H1 (cell line): ENCODE data around the gene UVSSA. TPM values are rescaled to one million over a fixed set of nuclear protein-coding genes. Genes with fewer than 3 reads are reported as not detected.

Experiments used
- CTCF ChIA-PET: fragments of 300-600 bp; sonication (Branson Sonifier 250); formaldehyde crosslinking; loops from one replicate; lab custom pipeline; 2021; ENCODE audit not compliant: partially characterized antibody; lab: Charles Lee
- POLR2A ChIA-PET: fragments of 300-600 bp; sonication (Branson Sonifier 250); formaldehyde crosslinking; loops from one replicate; lab custom pipeline; 2021; ENCODE audit warnings: inconsistent platforms; ENCODE audit not compliant: partially characterized antibody; lab: Charles Lee
- DNase-seq, 2 experiments: peaks; one replicate each; pipeline versions ENCODE4 v3.0.0 to v3.0.0-alpha.2; 2010 to 2022; ENCODE audit warnings: low spot score in 2 of 2, low read depth in 1 of 2, mixed read lengths in 1 of 2
- FAIRE-seq: peaks from 2 replicates; lab custom pipeline; 2011; peaks lifted over from hg19 to GRCh38; lab: Jason Lieb, UNC
- H2AFZ ChIP-seq: 2 replicates; pipeline ENCODE4 v1.8.1; 2012; ENCODE audit warnings: low read length, inconsistent platforms
- H2AK5ac ChIP-seq: 2 replicates; pipeline ENCODE4 v1.6.1; 2013; ENCODE audit warnings: low read depth, low read length
- H2BK120ac ChIP-seq: replicated peaks from 2 replicates; pipeline ENCODE3; 2013; ENCODE audit warnings: low read depth, low read length, inconsistent platforms
- H2BK12ac ChIP-seq: 2 replicates; pipeline ENCODE4 v1.6.1; 2013; ENCODE audit warnings: low read depth, low read length
- H2BK15ac ChIP-seq: 2 replicates; pipeline ENCODE4 v1.6.1; 2013; ENCODE audit warnings: low read length
- H2BK20ac ChIP-seq: 2 replicates; pipeline ENCODE4 v1.6.1; 2013; ENCODE audit warnings: low read length
- H2BK5ac ChIP-seq: 2 replicates; pipeline ENCODE4 v1.6.1; 2013; ENCODE audit warnings: low read depth, low read length
- H3K14ac ChIP-seq: 2 replicates; pipeline ENCODE4 v1.6.1; 2013; ENCODE audit warnings: inconsistent platforms; ENCODE audit not compliant: insufficient read length
- H3K18ac ChIP-seq: 2 replicates; pipeline ENCODE4 v1.6.1; 2013; ENCODE audit warnings: low read length; ENCODE audit errors: extremely low read depth
- H3K23ac ChIP-seq: 2 replicates; pipeline ENCODE4 v1.6.1; 2013; ENCODE audit warnings: inconsistent platforms; ENCODE audit not compliant: insufficient read length
- H3K23me2 ChIP-seq: 2 replicates; pipeline ENCODE4 v1.6.1; 2013; ENCODE audit warnings: low read depth, low read length
- H3K27ac ChIP-seq: 2 replicates; pipeline ENCODE4 v1.6.1; 2011; ENCODE audit warnings: low read depth, low read length, inconsistent platforms
- H3K27me3 ChIP-seq, 4 experiments: replicated peaks in 1 of 4; 1 replicate in 1 of 4; 2 replicates in 3 of 4; pipeline versions ENCODE4 v1.6.1 to v1.8.1; 2011 to 2013; ENCODE audit warnings: low read length in 3 of 4, mild to moderate bottlenecking in 3 of 4, inconsistent platforms in 2 of 4, mixed read lengths in 2 of 4, moderate library complexity in 1 of 4; ENCODE audit not compliant: control insufficient read depth in 3 of 4, insufficient read depth in 3 of 4; ENCODE audit errors: extremely low read depth in 1 of 4
- H3K36me3 ChIP-seq, 4 experiments: 2 replicates each; pipeline versions ENCODE4 v1.6.1 to v1.8.1; 2011 to 2013; ENCODE audit warnings: mild to moderate bottlenecking in 4 of 4, low read length in 3 of 4, moderate library complexity in 2 of 4, control low read depth in 1 of 4, inconsistent platforms in 1 of 4; ENCODE audit not compliant: insufficient read depth in 4 of 4, control insufficient read depth in 2 of 4
- H3K4ac ChIP-seq: replicated peaks from 2 replicates; pipeline ENCODE3; 2013; ENCODE audit warnings: low read length, low read depth, mixed read lengths, inconsistent platforms; ENCODE audit not compliant: insufficient read length
- H3K4me1 ChIP-seq, 4 experiments: replicated peaks in 1 of 4; 1 replicate in 1 of 4; 2 replicates in 3 of 4; pipeline versions ENCODE4 v1.6.1 to v1.8.1; 2011 to 2013; ENCODE audit warnings: low read length in 3 of 4, inconsistent platforms in 2 of 4, mixed read lengths in 1 of 4; ENCODE audit not compliant: insufficient read depth in 4 of 4, control insufficient read depth in 3 of 4
- H3K4me2 ChIP-seq, 2 experiments: 2 replicates each; pipeline versions ENCODE4 v1.6.1 to v1.8.1; 2011 to 2013; ENCODE audit warnings: low read depth in 2 of 2, low read length in 2 of 2, control low read depth in 1 of 2, inconsistent platforms in 1 of 2, mild to moderate bottlenecking in 1 of 2; ENCODE audit not compliant: insufficient read depth in 1 of 2
- H3K4me3 ChIP-seq, 4 experiments: fragments of 200-600, 300-600 bp in 1 of 4; sonication (generic), shearing (Covaris generic), sonication (Bioruptor Twin) in 1 of 4; 2 replicates each; pipeline versions ENCODE4 v1.5.1 to v1.8.1; 2011 to 2016; ENCODE audit warnings: low read length in 4 of 4, low read depth in 3 of 4, control low read depth in 2 of 4, inconsistent platforms in 2 of 4, mild to moderate bottlenecking in 2 of 4, mixed read lengths in 1 of 4, moderate library complexity in 1 of 4; ENCODE audit not compliant: insufficient read depth in 2 of 4; ENCODE audit errors: extremely low read depth in 1 of 4
- H3K56ac ChIP-seq: replicated peaks from 2 replicates; pipeline ENCODE3; 2013; ENCODE audit warnings: low read depth, mild to moderate bottlenecking, mixed read lengths, low read length, inconsistent platforms; ENCODE audit not compliant: insufficient read length
- H3K79me1 ChIP-seq: 2 replicates; pipeline ENCODE4 v1.6.1; 2013; ENCODE audit warnings: low read depth, low read length, control low read depth
- H3K79me2 ChIP-seq, 2 experiments: 2 replicates each; pipeline versions ENCODE4 v1.6.1 to v1.8.1; 2012 to 2013; ENCODE audit warnings: low read length in 2 of 2, mild to moderate bottlenecking in 2 of 2, inconsistent platforms in 1 of 2; ENCODE audit not compliant: insufficient read depth in 2 of 2, control insufficient read depth in 1 of 2
- H3K9ac ChIP-seq, 4 experiments: replicated peaks in 1 of 4; 1 replicate in 1 of 4; 2 replicates in 3 of 4; pipeline versions ENCODE4 v1.6.1 to v1.8.1; 2011 to 2013; ENCODE audit warnings: low read depth in 3 of 4, low read length in 3 of 4, control low read depth in 2 of 4, mild to moderate bottlenecking in 2 of 4, moderate library complexity in 2 of 4, inconsistent platforms in 1 of 4; ENCODE audit errors: extremely low read depth in 1 of 4
- H3K9me3 ChIP-seq, 2 experiments: 2 replicates each; pipeline versions ENCODE4 v1.6.1 to v1.8.1; 2012 to 2013; ENCODE audit warnings: mild to moderate bottlenecking in 2 of 2, moderate library complexity in 2 of 2, control low read depth in 1 of 2, inconsistent platforms in 1 of 2, low read depth in 1 of 2, low read length in 1 of 2, mixed read lengths in 1 of 2; ENCODE audit not compliant: insufficient read depth in 2 of 2
- H4K20me1 ChIP-seq, 2 experiments: replicated peaks in 1 of 2; 2 replicates each; pipeline versions ENCODE3 to v1.8.1; 2011 to 2013; ENCODE audit warnings: inconsistent platforms in 2 of 2, low read length in 2 of 2, mild to moderate bottlenecking in 1 of 2; ENCODE audit not compliant: insufficient read depth in 2 of 2, control insufficient read depth in 1 of 2
- H4K5ac ChIP-seq: 2 replicates; pipeline ENCODE4 v1.6.1; 2013; ENCODE audit warnings: low read length, low read depth, mixed read lengths, inconsistent platforms; ENCODE audit not compliant: insufficient read length
- H4K8ac ChIP-seq: 2 replicates; pipeline ENCODE4 v1.8.0; 2013; ENCODE audit warnings: mild to moderate bottlenecking, moderate library complexity, low read length, inconsistent platforms; ENCODE audit not compliant: insufficient read depth; ENCODE audit errors: extremely low read depth
- H4K91ac ChIP-seq: replicated peaks from 2 replicates; pipeline ENCODE3; 2013; ENCODE audit warnings: low read length, mixed read lengths, inconsistent platforms; ENCODE audit not compliant: insufficient read length
- ASH2L ChIP-seq: fragments of 200-600, 300-600 bp; sonication (generic); IDR thresholded peaks from one replicate; pipeline ENCODE4 v1.7.1; 2017; ENCODE audit warnings: low read length
- BCL11A ChIP-seq, 2 experiments: IDR thresholded peaks; one replicate each; pipeline ENCODE4 v1.6.1; 2011; ENCODE audit warnings: low read depth in 2 of 2, low read length in 2 of 2, mild to moderate bottlenecking in 2 of 2
- CTCF ChIP-seq, 3 experiments: IDR thresholded peaks; 1 replicate in 2 of 3; 2 replicates in 1 of 3; pipeline versions ENCODE4 v1.5.1 to v1.6.1; 2011; ENCODE audit warnings: low read length in 3 of 3, mild to moderate bottlenecking in 3 of 3, inconsistent platforms in 2 of 3, low read depth in 1 of 3, moderate library complexity in 1 of 3; ENCODE audit not compliant: insufficient read depth in 1 of 3; ENCODE audit errors: control extremely low read depth in 1 of 3
- GABPA ChIP-seq: IDR thresholded peaks from 2 replicates; pipeline ENCODE4 v1.6.1; 2011; ENCODE audit warnings: mild to moderate bottlenecking, low read length, moderate library complexity, borderline replicate concordance; ENCODE audit not compliant: insufficient read depth
- KDM1A ChIP-seq: fragments of 200-600, 300-600 bp; sonication (generic); IDR thresholded peaks from 2 replicates; pipeline ENCODE4 v1.7.1; 2016; ENCODE audit warnings: mild to moderate bottlenecking, low read length, borderline replicate concordance
- KDM4A ChIP-seq: IDR thresholded peaks from one replicate; pipeline ENCODE4 v1.7.1; 2012; ENCODE audit warnings: low read depth, mild to moderate bottlenecking, moderate library complexity, low read length, inconsistent platforms; ENCODE audit not compliant: severe bottlenecking
- KDM5A ChIP-seq: fragments of 200-600 bp; IDR thresholded peaks from 2 replicates; pipeline ENCODE4 v1.7.1; 2012; ENCODE audit warnings: mild to moderate bottlenecking, low read length, inconsistent platforms, mixed read lengths
- NANOG ChIP-seq: IDR thresholded peaks from 2 replicates; pipeline ENCODE4 v1.6.1; 2011; ENCODE audit warnings: low read length, low read depth, mild to moderate bottlenecking, inconsistent platforms; ENCODE audit not compliant: insufficient read depth, poor library complexity, severe bottlenecking
- POLR2AphosphoS5 ChIP-seq: IDR thresholded peaks from 2 replicates; pipeline ENCODE4 v1.6.1; 2011; ENCODE audit warnings: low read depth, low read length
- RNF2 ChIP-seq: fragments of 200-900, 300-1000 bp; sonication (generic); IDR thresholded peaks from 2 replicates; pipeline ENCODE4 v1.7.1; 2016; ENCODE audit warnings: borderline replicate concordance, low read depth, mild to moderate bottlenecking, antibody characterized with exemption, low read length; ENCODE audit not compliant: poor library complexity, severe bottlenecking; ENCODE audit errors: missing control alignments
- WGBS, 2 experiments: shearing (Covaris generic) in 1 of 2; methylation state at CpG; one replicate each; pipeline versions ENCODE4 v1.1.6 to v1.1.7; 2013 to 2015; ENCODE audit warnings: low lambda C conversion rate in 2 of 2, mixed read lengths in 2 of 2, inconsistent platforms in 1 of 2, low coverage in 1 of 2, missing lambda C conversion rate in 1 of 2; ENCODE audit not compliant: insufficient replicate concordance in 2 of 2, insufficient coverage in 1 of 2, insufficient read length in 1 of 2; ENCODE audit errors: extremely low coverage in 1 of 2, missing lambda C conversion rate in 1 of 2; 5-methylcytosine and 5-hydroxymethylcytosine counted together
- polyA plus RNA-seq, 7 experiments: library from polyadenylated mRNA; depleted of rRNA in 3 of 7; stranded (reverse) in 5 of 7; unstranded in 2 of 7; fragments of >200 nt in 5 of 7; fragments of 200-250 nt in 2 of 7; gene quantifications; 1 replicate in 5 of 7; 2 replicates in 1 of 7; 4 replicates in 1 of 7; pipeline versions ENCODE4 v1.2.1 to v1.2.3, GENCODE V29; 2011 to 2013; ENCODE audit warnings: missing spikeins in 2 of 7, mixed read lengths in 2 of 7
- total RNA-seq: library from RNA; stranded (reverse); fragmentation: NEBNext Ultra II Directional; extraction: Animal tissue kit (Norgen Biotek cat#: 25700); gene quantifications from 2 replicates; pipeline ENCODE4 v1.2.1, GENCODE V29; 2021
- TF ChIP-seq, protein P1 (sequence below): IDR thresholded peaks from 2 replicates; pipeline ENCODE4 v1.6.1; 2012; ENCODE audit warnings: inconsistent platforms

UVSSA gene
- total and polyA plus RNA-seq, 2 of the 8 experiments (the other 6 are each of a cell fraction or from before 2014, with no cell fraction given), result 14.5 to 19.4 TPM

- Histone ChIP-seq H3K14ac (no peak overlapping the region), H3K23ac (no peak overlapping the region), H3K4me2 (no peak overlapping the region), H3K79me1 (no peaks in the 10 kb centered on the region), H3K4me3 (no peak overlapping the region), H2BK5ac (no peak overlapping the region), H2BK120ac (no peak overlapping the region), H2BK20ac (no peak overlapping the region), H3K4ac (no peak overlapping the region), H2AFZ (no peak overlapping the region), H4K5ac (no peak overlapping the region), H3K79me2 (no peaks in the 10 kb centered on the region), H3K9ac (no peak overlapping the region), H3K27me3 (0 out of 7 replicates have a peak, but pooled peaks cover 0 to 3% (median 0%) of the 10 kb centered on the region in 4 experiments), H3K27ac (no peak overlapping the region), H4K91ac (no peak overlapping the region), H3K9me3 (no peaks in the 10 kb centered on the region), H2BK12ac (no peak overlapping the region), H2AK5ac (no peak overlapping the region), H3K23me2 (no peaks in the 10 kb centered on the region), H3K4me1 (no peaks in the 10 kb centered on the region), H3K18ac (no peak overlapping the region), H4K20me1 (peaks cover 0 to 1% of the 10 kb centered on the region in 2 experiments), H3K56ac (no peak overlapping the region), H4K8ac (no peak overlapping the region), H3K36me3 (no peaks in the 10 kb centered on the region), H2BK15ac (no peak overlapping the region)
- POLR2A ChIA-PET, result no interaction called here
- DNase-seq (no peak), FAIRE-seq (no peak)
- CTCF ChIA-PET, result no interaction called here
- 48% methylated on average over 2 of the region's 2 CpGs; no CpG with 5 or more reads in 1 of the 2 experiments for WGBS, 2 experiments
- no peak for TF ChIP-seq GABPA
- TF ChIP-seq, protein P1, sequence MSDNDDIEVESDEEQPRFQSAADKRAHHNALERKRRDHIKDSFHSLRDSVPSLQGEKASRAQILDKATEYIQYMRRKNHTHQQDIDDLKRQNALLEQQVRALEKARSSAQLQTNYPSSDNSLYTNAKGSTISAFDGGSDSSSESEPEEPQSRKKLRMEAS, result no peak
- TF ChIP-seq BCL11A (IDR thresholded peaks at IDR 0.05; ENCODE audit: low read depth in 2 of 2, low read length in 2 of 2), result no peak
- TF ChIP-seq KDM4A, result no peak
- TF ChIP-seq KDM1A, result no peak
- no peak for TF ChIP-seq ASH2L
- no peak for TF ChIP-seq CTCF (IDR thresholded peaks at IDR 0.05; ENCODE audit: control extremely low read depth in 1 of 3, insufficient read depth in 1 of 3, low read depth in 1 of 3, low read length in 3 of 3)
- no peak for TF ChIP-seq NANOG
- TF ChIP-seq RNF2, result no peak
- no peak for TF ChIP-seq KDM5A
- TF ChIP-seq POLR2AphosphoS5, result no peak
Measured at GRCh38 chr4:1421657-1422056, 74.6 kb downstream of the UVSSA start.
